ENCODE data around the gene TRHDE.

TRHDE gene

GRCh38 chr12:72288911-72289310 lies 16.7 kb downstream of the TRHDE start:
- Histone ChIP-seq H3K9me3 (ENCODE audit: control insufficient read depth, insufficient read depth, low read length) (no peaks in the 10 kb centered on the region), H3K36me3 (ENCODE audit: control insufficient read depth, insufficient read depth, low read length) (no peaks in the 10 kb centered on the region), H3K9ac (ENCODE audit: low read depth, low read length) (no peak overlapping the region), H3K4me1 (ENCODE audit: control insufficient read depth, insufficient read depth, low read length) (peaks cover 4% of the 10 kb centered on the region; the same call in 1 of the 2 replicates), H3K27me3 (ENCODE audit: control insufficient read depth, insufficient read depth, low read length) (no peaks in the 10 kb centered on the region), H3K4me3 (ENCODE audit: low read depth, low read length) (no peak overlapping the region), H3K27ac (ENCODE audit: low read depth, low read length) (no peak overlapping the region)

DNA sequence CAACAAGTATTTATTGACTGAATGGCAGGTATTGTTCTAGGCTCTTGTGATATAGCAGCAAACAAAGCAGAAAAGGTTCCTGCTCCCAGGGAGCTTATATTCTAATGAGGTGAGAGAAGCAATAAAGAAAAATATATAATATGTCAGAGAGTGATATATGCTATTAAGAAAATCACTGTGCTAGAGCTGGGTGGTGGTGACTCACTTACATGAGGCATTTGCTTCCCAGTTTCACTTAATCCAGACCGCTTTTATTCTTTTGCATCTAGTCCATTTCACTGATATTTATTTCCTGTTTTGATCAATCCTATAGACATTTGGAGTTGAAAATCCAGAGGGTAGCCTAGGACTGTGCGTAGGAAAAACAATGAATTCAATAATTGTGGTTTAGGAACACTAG lies 17.5 kb downstream of the TRHDE start:
- Histone ChIP-seq H3K4me1 (ENCODE audit: control insufficient read depth, insufficient read depth, low read length) (peaks cover 4% of the 10 kb centered on the region; the same call in 1 of the 2 replicates), H3K9me3 (ENCODE audit: control insufficient read depth, insufficient read depth, low read length) (no peaks in the 10 kb centered on the region), H3K27me3 (ENCODE audit: control insufficient read depth, insufficient read depth, low read length) (no peaks in the 10 kb centered on the region), H3K9ac (ENCODE audit: low read depth, low read length) (no peak overlapping the region), H3K36me3 (ENCODE audit: control insufficient read depth, insufficient read depth, low read length) (no peaks in the 10 kb centered on the region), H3K4me3 (ENCODE audit: low read depth, low read length) (no peak overlapping the region), H3K27ac (ENCODE audit: low read depth, low read length) (no peak overlapping the region)

DNA sequence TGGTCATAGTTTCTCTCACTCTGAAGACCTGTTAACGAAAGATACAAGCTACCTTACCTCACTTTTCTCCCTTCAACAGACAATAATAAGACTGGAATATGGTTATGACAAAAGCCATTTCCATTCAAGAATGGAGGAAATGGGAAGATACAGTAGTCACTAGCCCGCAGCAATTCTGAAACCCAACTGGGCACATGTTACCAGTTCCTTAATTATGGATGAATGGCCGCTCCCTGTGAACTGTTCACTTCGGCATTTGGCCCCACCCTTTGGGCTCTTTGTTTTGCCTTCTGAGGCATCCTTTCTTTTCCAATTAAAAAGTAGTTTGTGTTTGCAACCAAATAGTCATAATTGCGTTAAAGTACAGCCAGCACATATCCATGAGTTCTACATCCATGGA lies 19.0 kb downstream of the TRHDE start:
- no peaks in the 10 kb centered on the region for H3K36me3 ChIP-seq (ENCODE audit: control insufficient read depth, insufficient read depth, low read length)

DNA sequence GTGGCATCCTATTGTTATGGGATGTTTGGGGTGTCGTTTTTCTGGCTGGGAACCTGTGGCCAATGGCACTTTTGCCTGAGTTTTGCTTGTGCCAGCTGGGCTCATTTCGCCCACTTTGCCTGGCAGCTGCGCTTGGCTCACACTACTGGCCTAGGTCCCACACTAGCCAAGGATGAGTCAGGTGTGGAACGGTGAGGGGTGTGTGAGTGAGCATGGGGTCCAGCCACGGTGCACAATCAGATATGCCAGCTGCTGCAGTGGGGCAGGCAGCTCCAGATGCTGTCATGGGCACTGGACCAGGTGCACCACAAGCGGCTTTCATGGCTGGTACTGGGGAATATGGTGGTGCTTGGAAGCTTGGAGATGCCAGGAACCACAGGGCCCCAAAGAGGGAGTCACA lies 21.5 kb downstream of the TRHDE start:
- H3K9me3 ChIP-seq (ENCODE audit: control insufficient read depth, insufficient read depth, low read length), result no peaks in the 10 kb centered on the region
- no peak overlapping the region for H3K27ac ChIP-seq (ENCODE audit: low read depth, low read length)
- no peak overlapping the region for H3K4me3 ChIP-seq (ENCODE audit: low read depth, low read length)
- no peak overlapping the region for H3K9ac ChIP-seq (ENCODE audit: low read depth, low read length)
- no peaks in the 10 kb centered on the region for H3K36me3 ChIP-seq (ENCODE audit: control insufficient read depth, insufficient read depth, low read length)
- peaks cover 4% of the 10 kb centered on the region; the same call in 1 of the 2 replicates for H3K4me1 ChIP-seq (ENCODE audit: control insufficient read depth, insufficient read depth, low read length)
- no peaks in the 10 kb centered on the region for H3K27me3 ChIP-seq (ENCODE audit: control insufficient read depth, insufficient read depth, low read length)

More for the DNA sequence above, 19.0 kb downstream of the TRHDE start:
- Histone ChIP-seq H3K4me1 (ENCODE audit: control insufficient read depth, insufficient read depth, low read length) (peaks cover 4% of the 10 kb centered on the region; the same call in 1 of the 2 replicates), H3K27ac (ENCODE audit: low read depth, low read length) (no peak overlapping the region), H3K4me3 (ENCODE audit: low read depth, low read length) (no peak overlapping the region), H3K27me3 (ENCODE audit: control insufficient read depth, insufficient read depth, low read length) (no peaks in the 10 kb centered on the region), H3K9me3 (ENCODE audit: control insufficient read depth, insufficient read depth, low read length) (no peaks in the 10 kb centered on the region), H3K9ac (ENCODE audit: low read depth, low read length) (no peak overlapping the region)

- Histone ChIP-seq H3K4me1 (ENCODE audit: control insufficient read depth, insufficient read depth, low read length) (no peaks in the 10 kb centered on the region), H3K27ac (ENCODE audit: low read depth, low read length) (no peak overlapping the region), H3K27me3 (ENCODE audit: control insufficient read depth, insufficient read depth, low read length) (no peaks in the 10 kb centered on the region), H3K9me3 (ENCODE audit: control insufficient read depth, insufficient read depth, low read length) (no peaks in the 10 kb centered on the region), H3K9ac (ENCODE audit: low read depth, low read length) (no peak overlapping the region), H3K36me3 (ENCODE audit: control insufficient read depth, insufficient read depth, low read length) (no peaks in the 10 kb centered on the region), H3K4me3 (ENCODE audit: low read depth, low read length) (no peak overlapping the region)
These were observed 22.9 kb downstream of the TRHDE start for GRCh38 chr12:72295101-72295500.

- H3K27me3 ChIP-seq (ENCODE audit: control insufficient read depth, insufficient read depth, low read length), result no peaks in the 10 kb centered on the region
- H3K9me3 ChIP-seq (ENCODE audit: control insufficient read depth, insufficient read depth, low read length), result no peaks in the 10 kb centered on the region
- no peaks in the 10 kb centered on the region for H3K4me1 ChIP-seq (ENCODE audit: control insufficient read depth, insufficient read depth, low read length)
- H3K27ac ChIP-seq (ENCODE audit: low read depth, low read length), result no peak overlapping the region
- H3K9ac ChIP-seq (ENCODE audit: low read depth, low read length), result no peak overlapping the region
- H3K4me3 ChIP-seq (ENCODE audit: low read depth, low read length), result no peak overlapping the region
- H3K36me3 ChIP-seq (ENCODE audit: control insufficient read depth, insufficient read depth, low read length), result no peaks in the 10 kb centered on the region
These were observed 23.6 kb downstream of the TRHDE start for GRCh38 chr12:72295744-72296143.

DNA sequence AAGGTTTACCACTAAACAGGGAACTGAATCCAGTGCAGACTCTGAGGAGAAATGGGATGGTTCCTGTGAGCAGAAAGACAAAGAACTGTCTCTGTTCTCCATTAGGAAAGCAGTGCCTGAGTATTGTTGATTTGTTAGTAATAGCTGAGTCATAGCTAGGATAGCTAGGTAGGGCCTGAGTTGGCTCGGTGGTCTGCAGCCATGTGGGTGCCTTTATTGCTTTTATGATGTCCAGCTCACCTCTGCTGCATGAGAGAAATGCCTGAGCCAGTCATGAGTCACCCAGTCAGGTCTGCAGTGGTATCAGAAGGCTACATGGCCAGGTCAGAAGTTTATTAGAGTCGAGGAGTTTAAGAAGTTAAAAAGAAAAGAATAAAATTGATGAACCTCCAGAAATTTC lies 24.2 kb downstream of the TRHDE start:
- no peaks in the 10 kb centered on the region for H3K36me3 ChIP-seq (ENCODE audit: control insufficient read depth, insufficient read depth, low read length)
- no peaks in the 10 kb centered on the region for H3K4me1 ChIP-seq (ENCODE audit: control insufficient read depth, insufficient read depth, low read length)
- H3K9me3 ChIP-seq (ENCODE audit: control insufficient read depth, insufficient read depth, low read length), result no peaks in the 10 kb centered on the region
- no peaks in the 10 kb centered on the region for H3K27me3 ChIP-seq (ENCODE audit: control insufficient read depth, insufficient read depth, low read length)
- H3K9ac ChIP-seq (ENCODE audit: low read depth, low read length), result no peak overlapping the region
- no peak overlapping the region for H3K4me3 ChIP-seq (ENCODE audit: low read depth, low read length)
- H3K27ac ChIP-seq (ENCODE audit: low read depth, low read length), result no peak overlapping the region

DNA sequence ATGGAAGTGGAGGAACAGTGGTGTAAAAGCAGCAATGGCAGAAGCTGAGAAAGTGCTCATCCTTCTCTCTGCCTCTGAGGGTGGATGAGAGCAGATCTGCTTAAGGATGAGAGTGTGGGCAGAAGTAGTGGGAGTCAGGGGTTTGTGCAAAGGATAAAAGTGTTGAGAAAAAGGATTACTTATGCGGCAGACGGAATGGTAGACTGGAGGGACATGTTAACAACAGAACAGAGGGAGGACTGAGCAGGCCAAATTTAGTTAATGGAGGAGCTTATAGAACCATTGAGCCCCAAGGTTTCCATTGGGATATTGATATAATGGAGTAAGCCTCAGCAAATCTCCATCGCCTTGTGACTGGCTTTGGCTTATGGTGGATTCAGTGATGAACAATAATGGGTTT lies 25.5 kb downstream of the TRHDE start:
- Histone ChIP-seq H3K27ac (ENCODE audit: low read depth, low read length) (no peak overlapping the region), H3K4me1 (ENCODE audit: control insufficient read depth, insufficient read depth, low read length) (no peaks in the 10 kb centered on the region), H3K36me3 (ENCODE audit: control insufficient read depth, insufficient read depth, low read length) (no peaks in the 10 kb centered on the region), H3K9me3 (ENCODE audit: control insufficient read depth, insufficient read depth, low read length) (no peaks in the 10 kb centered on the region), H3K4me3 (ENCODE audit: low read depth, low read length) (no peak overlapping the region), H3K9ac (ENCODE audit: low read depth, low read length) (no peak overlapping the region), H3K27me3 (ENCODE audit: control insufficient read depth, insufficient read depth, low read length) (no peaks in the 10 kb centered on the region)

GRCh38 chr12:72300728-72301127 lies 28.6 kb downstream of the TRHDE start:
- Histone ChIP-seq H3K27me3 (ENCODE audit: control insufficient read depth, insufficient read depth, low read length) (no peaks in the 10 kb centered on the region), H3K9me3 (ENCODE audit: control insufficient read depth, insufficient read depth, low read length) (no peaks in the 10 kb centered on the region), H3K27ac (ENCODE audit: low read depth, low read length) (no peak overlapping the region), H3K4me1 (ENCODE audit: control insufficient read depth, insufficient read depth, low read length) (no peaks in the 10 kb centered on the region), H3K9ac (ENCODE audit: low read depth, low read length) (no peak overlapping the region), H3K36me3 (ENCODE audit: control insufficient read depth, insufficient read depth, low read length) (no peaks in the 10 kb centered on the region), H3K4me3 (ENCODE audit: low read depth, low read length) (no peak overlapping the region)

DNA sequence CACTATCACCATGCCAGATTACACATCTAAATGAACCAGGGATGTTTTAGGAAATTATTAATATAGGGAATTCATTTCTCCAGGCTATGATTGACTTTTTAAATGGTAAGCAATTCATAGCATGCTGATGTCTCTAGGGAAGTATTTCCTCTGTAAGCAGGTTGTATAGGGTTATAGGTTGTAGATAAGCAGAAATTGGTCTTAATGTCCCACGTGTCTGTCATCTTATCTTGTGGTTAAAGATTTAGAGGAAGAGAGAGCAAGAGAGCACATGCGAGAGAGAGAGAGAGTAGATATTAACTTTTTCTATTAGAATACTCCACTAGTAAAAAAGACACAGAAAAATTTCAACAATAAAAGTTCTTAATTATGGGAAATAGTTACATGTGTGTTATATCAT lies 32.6 kb downstream of the TRHDE start:
- Histone ChIP-seq H3K27me3 (ENCODE audit: control insufficient read depth, insufficient read depth, low read length) (no peaks in the 10 kb centered on the region), H3K9me3 (ENCODE audit: control insufficient read depth, insufficient read depth, low read length) (no peaks in the 10 kb centered on the region), H3K4me3 (ENCODE audit: low read depth, low read length) (no peak overlapping the region), H3K27ac (ENCODE audit: low read depth, low read length) (no peak overlapping the region), H3K9ac (ENCODE audit: low read depth, low read length) (no peak overlapping the region), H3K36me3 (ENCODE audit: control insufficient read depth, insufficient read depth, low read length) (no peaks in the 10 kb centered on the region), H3K4me1 (ENCODE audit: control insufficient read depth, insufficient read depth, low read length) (no peaks in the 10 kb centered on the region)

GRCh38 chr12:72307229-72307628 lies 35.1 kb downstream of the TRHDE start:
- Histone ChIP-seq H3K9me3 (ENCODE audit: control insufficient read depth, insufficient read depth, low read length) (no peaks in the 10 kb centered on the region), H3K27ac (ENCODE audit: low read depth, low read length) (no peak overlapping the region), H3K9ac (ENCODE audit: low read depth, low read length) (no peak overlapping the region), H3K4me3 (ENCODE audit: low read depth, low read length) (no peak overlapping the region), H3K36me3 (ENCODE audit: control insufficient read depth, insufficient read depth, low read length) (no peaks in the 10 kb centered on the region), H3K27me3 (ENCODE audit: control insufficient read depth, insufficient read depth, low read length) (no peaks in the 10 kb centered on the region), H3K4me1 (ENCODE audit: control insufficient read depth, insufficient read depth, low read length) (no peaks in the 10 kb centered on the region)

DNA sequence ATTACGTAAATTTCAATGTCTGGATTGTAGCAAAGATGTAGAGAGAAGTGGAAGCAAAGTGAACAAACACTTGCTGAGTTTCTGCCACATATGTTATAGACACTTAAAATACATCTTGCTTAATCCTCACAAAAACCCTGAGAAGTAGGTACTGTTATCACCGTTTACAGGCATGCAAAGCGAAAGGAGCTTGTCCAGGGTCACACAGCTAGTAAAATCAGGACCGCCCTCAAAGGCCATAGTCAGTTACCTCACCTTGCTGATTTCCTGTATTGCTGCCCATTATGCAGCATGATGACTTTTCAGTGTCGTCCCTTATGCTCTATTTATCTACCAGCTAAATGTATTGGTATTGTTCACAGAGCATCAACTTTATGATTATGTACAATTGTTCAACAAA lies 39.8 kb downstream of the TRHDE start:
- no peaks in the 10 kb centered on the region for H3K27me3 ChIP-seq (ENCODE audit: control insufficient read depth, insufficient read depth, low read length)
- H3K36me3 ChIP-seq (ENCODE audit: control insufficient read depth, insufficient read depth, low read length), result no peaks in the 10 kb centered on the region
- H3K27ac ChIP-seq (ENCODE audit: low read depth, low read length), result no peak overlapping the region
- no peak overlapping the region for H3K9ac ChIP-seq (ENCODE audit: low read depth, low read length)
- no peaks in the 10 kb centered on the region for H3K9me3 ChIP-seq (ENCODE audit: control insufficient read depth, insufficient read depth, low read length)
- H3K4me3 ChIP-seq (ENCODE audit: low read depth, low read length), result no peak overlapping the region
- peaks cover 4% of the 10 kb centered on the region; the same call in 1 of the 2 replicates for H3K4me1 ChIP-seq (ENCODE audit: control insufficient read depth, insufficient read depth, low read length)
